HG02623 (cell line): ENCODE measurements around the gene PARP9.
A peak's percentile ranks its signal among the peaks of the same experiment; 100 is the strongest.
"Not testable (repeated sequence)": the region's sequence is repeated elsewhere in the genome, so short reads cannot be mapped to it uniquely, and the experiment has no call there.

ENCODE experiments used
- ATAC-seq: cut with Tn5 transposase; IDR thresholded peaks from one replicate; pipeline ENCODE4 v1.9.1; 2021; ENCODE audit warnings: moderate library complexity; ENCODE audit not compliant: unreplicated experiment

Gene PARP9

GRCh38 chr3:122576174-122576940, 12.3 kb upstream of the PARP9 start:
- peak; percentile 84 for ATAC-seq

GRCh38 chr3:122572940-122573412, 8.9 kb upstream of the PARP9 start:
- ATAC-seq, result peak; percentile 29

GRCh38 chr3:122568755-122569154, 4.7 kb upstream of the PARP9 start:
- no peak for ATAC-seq

- not testable (repeated sequence) for ATAC-seq
Observed at GRCh38 chr3:122568131-122568530, 4.0 kb upstream of the PARP9 start.

- no peak for ATAC-seq
Observed at GRCh38 chr3:122563717-122564025, 429 bp downstream of the PARP9 start.

- ATAC-seq, result no peak
Observed at GRCh38 chr3:122562923-122563716, 980 bp downstream of the PARP9 start.

GRCh38 chr3:122560680-122561079, 3.4 kb downstream of the PARP9 start:
- peak; percentile 24 for ATAC-seq

- ATAC-seq, result no peak
Observed at GRCh38 chr3:122559906-122560305, 4.2 kb downstream of the PARP9 start.

- no peak for ATAC-seq
Observed at GRCh38 chr3:122558605-122559004, 5.5 kb downstream of the PARP9 start.

GRCh38 chr3:122557356-122557755, 6.7 kb downstream of the PARP9 start:
- ATAC-seq, result no peak

- ATAC-seq, result no peak
Observed at GRCh38 chr3:122555275-122556071, 8.6 kb downstream of the PARP9 start.

GRCh38 chr3:122553171-122553570, 10.9 kb downstream of the PARP9 start:
- ATAC-seq, result no peak

- ATAC-seq, result no peak
Observed at GRCh38 chr3:122548619-122549018, 15.5 kb downstream of the PARP9 start.

GRCh38 chr3:122548076-122548475, 16.0 kb downstream of the PARP9 start:
- ATAC-seq, result no peak

- ATAC-seq, result no peak
Observed at GRCh38 chr3:122546151-122546550, 17.9 kb downstream of the PARP9 start.

GRCh38 chr3:122538956-122539490, 25.1 kb downstream of the PARP9 start:
- ATAC-seq, result no peak

- ATAC-seq, result no peak
Observed at GRCh38 chr3:122536632-122537001, 27.5 kb downstream of the PARP9 start.

- ATAC-seq, result no peak
Observed at GRCh38 chr3:122535964-122536631, 28.0 kb downstream of the PARP9 start.

GRCh38 chr3:122533931-122534334, 30.2 kb downstream of the PARP9 start:
- peak; percentile 98 for ATAC-seq

GRCh38 chr3:122533480-122533879, 30.6 kb downstream of the PARP9 start:
- ATAC-seq, result no peak

- ATAC-seq, result no peak
Observed at GRCh38 chr3:122530164-122530563, 33.9 kb downstream of the PARP9 start.
